ENCODE measurements around the gene KCNMA1. TPM values are rescaled to one million over a fixed set of nuclear protein-coding genes. Genes with fewer than 3 reads are reported as not detected.

Gene KCNMA1
- total RNA-seq, 4 donors from 2014 or later: 10.1 to 32.6 (median 20.1) TPM

DNA sequence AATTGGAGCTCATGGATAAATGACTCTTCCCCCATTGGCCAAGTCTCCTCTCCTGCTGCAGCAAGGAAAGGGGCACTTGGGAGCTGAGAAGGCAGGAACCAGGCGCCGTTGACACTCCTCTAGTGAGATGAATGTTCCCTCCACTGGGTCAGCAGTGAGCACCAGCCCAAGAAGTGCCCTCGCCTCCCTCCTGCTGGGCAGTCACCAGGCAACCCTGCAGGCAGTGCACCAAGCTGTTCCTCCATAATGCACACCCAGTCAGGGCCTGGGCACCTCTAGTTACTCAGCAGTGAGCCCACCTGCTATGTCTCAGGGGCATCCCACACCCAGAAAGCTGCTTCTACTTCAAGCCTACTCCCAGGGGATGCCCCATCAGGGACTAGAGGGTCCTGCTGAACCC, 84.3 kb downstream of the KCNMA1 start:
- TF ChIP-seq, protein P1, sequence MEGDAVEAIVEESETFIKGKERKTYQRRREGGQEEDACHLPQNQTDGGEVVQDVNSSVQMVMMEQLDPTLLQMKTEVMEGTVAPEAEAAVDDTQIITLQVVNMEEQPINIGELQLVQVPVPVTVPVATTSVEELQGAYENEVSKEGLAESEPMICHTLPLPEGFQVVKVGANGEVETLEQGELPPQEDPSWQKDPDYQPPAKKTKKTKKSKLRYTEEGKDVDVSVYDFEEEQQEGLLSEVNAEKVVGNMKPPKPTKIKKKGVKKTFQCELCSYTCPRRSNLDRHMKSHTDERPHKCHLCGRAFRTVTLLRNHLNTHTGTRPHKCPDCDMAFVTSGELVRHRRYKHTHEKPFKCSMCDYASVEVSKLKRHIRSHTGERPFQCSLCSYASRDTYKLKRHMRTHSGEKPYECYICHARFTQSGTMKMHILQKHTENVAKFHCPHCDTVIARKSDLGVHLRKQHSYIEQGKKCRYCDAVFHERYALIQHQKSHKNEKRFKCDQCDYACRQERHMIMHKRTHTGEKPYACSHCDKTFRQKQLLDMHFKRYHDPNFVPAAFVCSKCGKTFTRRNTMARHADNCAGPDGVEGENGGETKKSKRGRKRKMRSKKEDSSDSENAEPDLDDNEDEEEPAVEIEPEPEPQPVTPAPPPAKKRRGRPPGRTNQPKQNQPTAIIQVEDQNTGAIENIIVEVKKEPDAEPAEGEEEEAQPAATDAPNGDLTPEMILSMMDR (IDR thresholded peaks at IDR 0.05): no peak
- ATAC-seq (ENCODE audit: low FRiP score): no peak

GRCh38 chr10:77552252-77552651, 85.4 kb downstream of the KCNMA1 start:
- DNase-seq (ENCODE audit: low spot score) (no peak), ATAC-seq (ENCODE audit: low FRiP score) (no peak)
- TF ChIP-seq, protein P1 (IDR thresholded peaks at IDR 0.05): no peak

More for the DNA sequence above, 84.3 kb downstream of the KCNMA1 start:
- DNase-seq (ENCODE audit: low spot score): no peak

DNA sequence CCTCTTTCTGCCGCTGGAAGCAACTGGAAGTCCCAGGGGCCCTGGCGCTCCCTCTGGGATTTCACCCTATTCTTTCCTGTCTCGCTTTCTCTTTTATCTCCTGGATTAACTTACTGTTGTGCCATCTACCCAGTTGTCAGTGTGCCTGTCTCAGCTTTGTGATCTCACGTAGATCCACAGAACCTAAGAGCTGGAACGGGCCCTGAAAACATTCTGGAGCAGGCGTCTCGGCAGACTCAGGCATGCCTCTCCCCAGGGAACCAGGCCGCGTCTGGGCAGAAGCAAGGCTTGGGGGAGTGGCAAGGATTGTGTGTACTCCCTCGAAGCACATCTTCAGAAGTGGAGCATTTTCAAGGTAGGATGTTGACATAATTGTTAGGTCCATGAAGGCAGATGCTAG, 87.2 kb downstream of the KCNMA1 start:
- TF ChIP-seq, protein P1 (IDR thresholded peaks at IDR 0.05): no peak
- DNase-seq (ENCODE audit: low spot score) (no peak), ATAC-seq (ENCODE audit: low FRiP score) (no peak)

- ATAC-seq (ENCODE audit: low FRiP score) (no peak), DNase-seq (ENCODE audit: low spot score) (no peak)
- TF ChIP-seq, protein P1 (IDR thresholded peaks at IDR 0.05): no peak
These were observed 88.9 kb downstream of the KCNMA1 start for GRCh38 chr10:77548671-77549070.

- ATAC-seq (ENCODE audit: low FRiP score) (no peak), DNase-seq (ENCODE audit: low spot score) (no peak)
- TF ChIP-seq, protein P1 (IDR thresholded peaks at IDR 0.05): no peak
These were observed 89.5 kb downstream of the KCNMA1 start for GRCh38 chr10:77548157-77548556.

DNA sequence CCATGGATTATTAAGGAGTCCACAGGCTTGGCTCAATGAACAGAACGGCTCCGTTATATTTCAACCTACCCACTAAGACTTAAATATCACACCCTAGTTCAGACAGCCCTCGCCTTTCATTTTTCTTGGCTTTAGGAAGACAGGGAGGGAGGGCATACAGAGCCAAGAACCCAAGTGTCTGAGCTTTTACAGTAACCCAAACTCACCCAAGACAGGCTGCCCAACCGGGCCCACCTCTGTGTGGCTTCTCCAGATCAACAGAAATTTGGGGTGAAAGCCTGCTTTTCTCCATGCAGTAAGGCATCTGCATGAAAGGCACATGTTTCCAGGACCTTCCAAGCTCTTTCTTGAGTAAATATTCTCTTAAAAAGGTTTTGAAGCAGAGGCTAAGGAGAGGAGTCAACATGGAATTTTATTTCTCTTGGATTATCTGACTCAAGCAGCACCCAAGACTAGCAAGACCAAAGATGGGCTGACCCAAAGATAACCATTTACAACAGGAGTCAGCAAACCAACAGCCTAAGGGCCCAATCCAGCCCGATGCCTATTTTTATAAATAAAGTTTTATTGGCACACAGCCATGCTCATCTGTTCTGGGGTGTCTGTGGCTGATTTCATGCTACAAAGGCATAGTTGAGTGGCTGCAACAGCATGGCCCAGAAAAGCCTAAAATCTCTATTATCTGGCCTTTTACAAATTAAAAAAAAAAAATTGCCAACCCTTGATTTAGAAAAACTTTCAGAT, 90.1 kb downstream of the KCNMA1 start:
- TF ChIP-seq, protein P1 (IDR thresholded peaks at IDR 0.05): no peak
- no peak for DNase-seq (ENCODE audit: low spot score)
- ATAC-seq (ENCODE audit: low FRiP score): no peak

GRCh38 chr10:77546042-77546441, 91.6 kb downstream of the KCNMA1 start:
- no peak for DNase-seq (ENCODE audit: low spot score)
- ATAC-seq (ENCODE audit: low FRiP score): no peak
- TF ChIP-seq, protein P1 (IDR thresholded peaks at IDR 0.05): no peak
